K562 (cell line): ENCODE results near the gene C17orf75. TPM values are rescaled to one million over a fixed set of nuclear protein-coding genes. Genes with fewer than 3 reads are reported as not detected.

Experiments used
- CREBBP ChIP-seq: IDR thresholded peaks from one replicate; pipeline ENCODE4 v1.6.1; 2012; ENCODE audit warnings: low read depth, mild to moderate bottlenecking, control low read depth, inconsistent platforms, low read length
- E2F3 ChIP-seq: fragments of 250-450 bp; sonication (Bioruptor Pico); IDR thresholded peaks from 2 replicates; pipeline ENCODE4 v1.4.0; 2020; ENCODE audit warnings: mild to moderate bottlenecking
- ETV6 ChIP-seq, 3 experiments: fragments of 150-350 bp in 1 of 3; sonication (generic) in 1 of 3; formaldehyde crosslinking in 1 of 3; IDR thresholded peaks; 2 replicates each; pipeline versions ENCODE4 v1.6.1 to v1.8.0; 2014 to 2022; ENCODE audit warnings: borderline replicate concordance in 2 of 3, low read depth in 2 of 3, antibody characterized with exemption in 1 of 3, low read length in 1 of 3, mild to moderate bottlenecking in 1 of 3, missing genetic modification reagents in 1 of 3
- HDGF ChIP-seq: fragments of 450-650 bp; IDR thresholded peaks from 2 replicates; pipeline ENCODE4 v1.6.1; 2016
- MAZ ChIP-seq, 2 experiments: fragments of 450-650 bp in 1 of 2; sonication (generic) in 1 of 2; formaldehyde crosslinking; IDR thresholded peaks in 1 of 2; conservative IDR thresholded peaks in 1 of 2; 2 replicates each; pipeline versions ENCODE4 v1.4.0 to v1.5.0; 2020; ENCODE audit warnings: mild to moderate bottlenecking in 1 of 2, missing genetic modification reagents in 1 of 2
- MXD1 ChIP-seq: fragments of 250-450 bp; sonication (Bioruptor Pico); IDR thresholded peaks from 2 replicates; pipeline ENCODE4 v1.8.0; 2021; ENCODE audit warnings: borderline replicate concordance, mild to moderate bottlenecking, moderate library complexity; ENCODE audit not compliant: poor library complexity, severe bottlenecking
- NCOA4 ChIP-seq: fragments of 450-650 bp; IDR thresholded peaks from 2 replicates; pipeline ENCODE4 v1.6.1; 2018; ENCODE audit warnings: mild to moderate bottlenecking; ENCODE audit not compliant: partially characterized antibody
- SLC30A9 ChIP-seq: fragments of 250-450 bp; sonication (Bioruptor Pico); IDR thresholded peaks from 2 replicates; pipeline ENCODE4 v1.8.0; 2022; ENCODE audit warnings: mild to moderate bottlenecking, moderate library complexity
- TFE3 ChIP-seq: fragments of 450-650 bp; formaldehyde crosslinking; IDR thresholded peaks from 2 replicates; pipeline ENCODE4 v1.4.0; 2020; ENCODE audit warnings: mild to moderate bottlenecking, mixed read lengths
- XRCC3 ChIP-seq: fragments of 450-650 bp; IDR thresholded peaks from 2 replicates; pipeline ENCODE4 v1.6.1; 2017; ENCODE audit warnings: mild to moderate bottlenecking, moderate library complexity
- ZBTB40 ChIP-seq, 2 experiments: fragments of 450-650 bp in 1 of 2; sonication (generic) in 1 of 2; formaldehyde crosslinking in 1 of 2; IDR thresholded peaks; 2 replicates each; pipeline versions ENCODE4 v1.7.1 to v1.9.0; 2016 to 2022; ENCODE audit warnings: inconsistent platforms in 1 of 2, mild to moderate bottlenecking in 1 of 2, missing genetic modification reagents in 1 of 2
- ZNF121 ChIP-seq: sonication (generic); formaldehyde crosslinking; conservative IDR thresholded peaks from 2 replicates; pipeline ENCODE4 v1.8.0; 2022; ENCODE audit warnings: missing genetic modification reagents
- ZNF280B ChIP-seq: fragments of 250-450 bp; sonication (Bioruptor Pico); IDR thresholded peaks from 2 replicates; pipeline ENCODE4 v1.5.1; 2021; ENCODE audit warnings: mild to moderate bottlenecking
- polyA plus RNA-seq, 8 experiments: library from polyadenylated mRNA; depleted of rRNA in 4 of 8; stranded (reverse) in 5 of 8; unstranded in 3 of 8; fragments of >200 nt; fragmentation: Nextera tagmentation in 2 of 8; fragmentation: Illumina TruSeq in 1 of 8; extraction: Ambion mirVana in 2 of 8; extraction: Trizol in 1 of 8; gene quantifications; 2 replicates each; pipeline versions ENCODE4 v1.2.1 to v1.2.3, GENCODE V29; 2011 to 2014; ENCODE audit warnings: inconsistent platforms in 1 of 8, missing spikeins in 1 of 8
- total RNA-seq, 7 experiments: library from RNA; depleted of rRNA in 6 of 7; stranded (reverse); fragments of >200 nt in 6 of 7; fragmentation: Illumina TruSeq in 2 of 7; extraction: Trizol in 2 of 7; gene quantifications; 2 replicates each; pipeline versions ENCODE4 v1.2.1 to v1.2.3, GENCODE V29; 2011 to 2021; ENCODE audit warnings: low replicate concordance in 1 of 7

The C17orf75 gene
- total and polyA plus RNA-seq, 9 of the 15 experiments (the other 6 are each of a cell fraction or from before 2014, with no cell fraction given): 15.5 to 55.7 (median 18.5) TPM

GRCh38 chr17:32349854-32350665 lies 8.1 kb upstream of the C17orf75 start, which contains the start of gene ZNF207 (continued):
- TF ChIP-seq TFE3 (CRISPR knock-in tag) (peak; percentile 98), ZNF121 (CRISPR knock-in tag) (no peak), HDGF (no peak), ZNF280B (no peak), MAZ (CRISPR knock-in tag; conservative IDR thresholded peaks at IDR 0.05 in 1 of 2, IDR thresholded peaks at IDR 0.05 in 1 of 2) (peak in 1 of 2 experiments; percentile 63; a peak in 2 of 4 replicates), ZBTB40 (IDR thresholded peaks at IDR 0.05) (no peak), ZBTB40 (CRISPR knock-in tag; IDR thresholded peaks at IDR 0.05) (no peak), ETV6 (IDR thresholded peaks at IDR 0.05; ENCODE audit: borderline replicate concordance in 1 of 2, low read depth in 2 of 2, low read length in 1 of 2) (no peak), ETV6 (CRISPR knock-in tag; IDR thresholded peaks at IDR 0.05; ENCODE audit: borderline replicate concordance) (no peak), E2F3 (CRISPR knock-in tag) (no peak), CREBBP (no peak), NCOA4 (no peak), MXD1 (CRISPR knock-in tag) (no peak), SLC30A9 (no peak), XRCC3 (no peak)
